Hepatocyte (in vitro differentiated cells): Measurements from ENCODE around the gene TBX18. TPM values are rescaled to one million over a fixed set of nuclear protein-coding genes. Genes with fewer than 3 reads are reported as not detected.

Source experiments
- DNase-seq: peaks from one replicate; pipeline ENCODE4 v3.0.0-alpha.2; 2016; ENCODE audit warnings: low spot score
- H2AFZ ChIP-seq: fragments of 200-600 bp; sonication (generic); 2 replicates; pipeline ENCODE4 v1.6.0; 2016; ENCODE audit warnings: antibody characterized with exemption, mild to moderate bottlenecking
- H3K27ac ChIP-seq: fragments of 200-600 bp; sonication (generic); 2 replicates; pipeline ENCODE4 v1.5.1; 2016; ENCODE audit warnings: mild to moderate bottlenecking
- H3K27me3 ChIP-seq: fragments of 200-600 bp; sonication (generic); 2 replicates; pipeline ENCODE4 v1.6.1; 2016
- H3K36me3 ChIP-seq: fragments of 200-600 bp; sonication (generic); replicated peaks from 2 replicates; pipeline ENCODE4 v1.5.1; 2016; ENCODE audit warnings: low read depth; ENCODE audit not compliant: insufficient read depth
- H3K4me1 ChIP-seq: fragments of 200-600 bp; sonication (generic); 2 replicates; pipeline ENCODE4 v1.5.1; 2016; ENCODE audit warnings: mild to moderate bottlenecking, moderate library complexity; ENCODE audit not compliant: insufficient read depth
- H3K4me2 ChIP-seq: fragments of 200-600 bp; sonication (generic); 2 replicates; pipeline ENCODE4 v1.6.0; 2016
- H3K4me3 ChIP-seq: fragments of 200-600 bp; sonication (generic); 2 replicates; pipeline ENCODE4 v1.5.1; 2016; ENCODE audit warnings: mild to moderate bottlenecking
- H3K79me2 ChIP-seq: fragments of 200-600 bp; sonication (generic); 2 replicates; pipeline ENCODE4 v1.6.0; 2017; ENCODE audit warnings: mild to moderate bottlenecking
- H3K9me2 ChIP-seq: fragments of 200-600 bp; sonication (generic); replicated peaks from 2 replicates; pipeline ENCODE4 v1.6.0; 2017; ENCODE audit warnings: mild to moderate bottlenecking; ENCODE audit not compliant: insufficient read depth
- H3K9me3 ChIP-seq: fragments of 200-600 bp; sonication (generic); 2 replicates; pipeline ENCODE4 v1.5.1; 2016; ENCODE audit warnings: low read depth, mild to moderate bottlenecking
- H4K20me1 ChIP-seq: fragments of 200-600 bp; sonication (generic); 2 replicates; pipeline ENCODE4 v1.6.0; 2016; ENCODE audit warnings: mild to moderate bottlenecking; ENCODE audit not compliant: insufficient read depth, poor library complexity, severe bottlenecking
- CTCF ChIP-seq: fragments of 200-600 bp; sonication (generic); IDR thresholded peaks from 2 replicates; pipeline ENCODE4 v1.5.1; 2016; ENCODE audit warnings: antibody characterized with exemption, mild to moderate bottlenecking; ENCODE audit not compliant: poor library complexity
- EZH2 ChIP-seq: fragments of 200-600 bp; sonication (generic); IDR thresholded peaks from 2 replicates; pipeline ENCODE4 v1.6.1; 2016; ENCODE audit warnings: antibody characterized with exemption, mild to moderate bottlenecking, borderline replicate concordance
- EZH2phosphoT487 ChIP-seq: fragments of 200-600 bp; sonication (generic); IDR thresholded peaks from one replicate; pipeline ENCODE4 v1.6.1; 2018; ENCODE audit warnings: antibody characterized with exemption, mild to moderate bottlenecking, low read depth, moderate library complexity; ENCODE audit not compliant: unreplicated experiment, severe bottlenecking
- WGBS: methylation state at CpG from one replicate; pipeline ENCODE4 v1.1.6; 2016; ENCODE audit warnings: low lambda C conversion rate; ENCODE audit errors: missing lambda C conversion rate; 5-methylcytosine and 5-hydroxymethylcytosine counted together
- polyA plus RNA-seq: library from polyadenylated mRNA; unstranded; fragments of >200 nt; fragmentation: Nextera tagmentation; extraction: Ambion mirVana; gene quantifications from 2 replicates; pipeline ENCODE4 v1.2.1, GENCODE V29; 2016
- total RNA-seq: library from RNA; depleted of rRNA; stranded (reverse); fragments of >200 nt; gene quantifications from 2 replicates; pipeline ENCODE4 v1.2.3, GENCODE V29; 2014

TBX18 gene
- total and polyA plus RNA-seq, 2 experiments from 2014 or later, result 0.37 to 1.3 TPM

DNA sequence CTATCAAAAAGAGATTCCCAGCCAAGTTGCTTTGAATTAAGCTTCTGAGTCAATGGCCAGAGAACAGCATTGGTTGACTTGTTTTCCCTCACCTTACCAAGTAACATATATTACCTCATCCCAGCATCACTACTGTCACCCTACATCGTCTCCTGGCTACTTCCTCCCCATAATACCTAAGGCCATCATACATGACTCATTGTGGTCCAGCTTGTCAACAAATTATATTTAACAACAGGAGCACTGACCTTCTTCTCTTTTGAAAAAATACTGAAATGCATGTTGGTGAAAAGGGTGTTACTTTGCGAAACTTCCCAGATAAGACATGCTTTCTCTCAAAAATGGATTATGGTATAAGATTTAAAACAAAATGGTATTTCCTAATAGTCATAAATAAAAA is 106.9 kb downstream of the TBX18 start:
- WGBS, result 81% methylated on average over 2 of the region's 2 CpGs
- Histone ChIP-seq H3K27ac (no peak overlapping the region), H3K4me2 (no peak overlapping the region), H3K27me3 (no peaks in the 10 kb centered on the region), H3K9me2 (no peaks in the 10 kb centered on the region), H2AFZ (no peak overlapping the region), H3K79me2 (no peaks in the 10 kb centered on the region), H3K4me3 (no peak overlapping the region), H4K20me1 (no peaks in the 10 kb centered on the region), H3K9me3 (no peaks in the 10 kb centered on the region), H3K36me3 (no peaks in the 10 kb centered on the region), H3K4me1 (no peaks in the 10 kb centered on the region)
- no peak for TF ChIP-seq EZH2
- TF ChIP-seq CTCF, result no peak
- no peak for TF ChIP-seq EZH2phosphoT487
- DNase-seq, result no peak

GRCh38 chr6:84657025-84657424 is 107.4 kb downstream of the TBX18 start:
- no peak for DNase-seq
- no peaks in the 10 kb centered on the region for H4K20me1 ChIP-seq
- no peaks in the 10 kb centered on the region for H3K79me2 ChIP-seq
- TF ChIP-seq EZH2, result no peak
- TF ChIP-seq EZH2phosphoT487, result no peak
- TF ChIP-seq CTCF, result no peak
- H3K4me3 ChIP-seq, result no peak overlapping the region
- no peak overlapping the region for H3K27ac ChIP-seq
- no peaks in the 10 kb centered on the region for H3K4me1 ChIP-seq
- no peak overlapping the region for H2AFZ ChIP-seq
- no peaks in the 10 kb centered on the region for H3K27me3 ChIP-seq
- H3K36me3 ChIP-seq, result no peaks in the 10 kb centered on the region
- H3K9me3 ChIP-seq, result no peaks in the 10 kb centered on the region
- no peaks in the 10 kb centered on the region for H3K9me2 ChIP-seq
- 84% methylated on average over 2 of the region's 2 CpGs for WGBS
- no peak overlapping the region for H3K4me2 ChIP-seq

DNA sequence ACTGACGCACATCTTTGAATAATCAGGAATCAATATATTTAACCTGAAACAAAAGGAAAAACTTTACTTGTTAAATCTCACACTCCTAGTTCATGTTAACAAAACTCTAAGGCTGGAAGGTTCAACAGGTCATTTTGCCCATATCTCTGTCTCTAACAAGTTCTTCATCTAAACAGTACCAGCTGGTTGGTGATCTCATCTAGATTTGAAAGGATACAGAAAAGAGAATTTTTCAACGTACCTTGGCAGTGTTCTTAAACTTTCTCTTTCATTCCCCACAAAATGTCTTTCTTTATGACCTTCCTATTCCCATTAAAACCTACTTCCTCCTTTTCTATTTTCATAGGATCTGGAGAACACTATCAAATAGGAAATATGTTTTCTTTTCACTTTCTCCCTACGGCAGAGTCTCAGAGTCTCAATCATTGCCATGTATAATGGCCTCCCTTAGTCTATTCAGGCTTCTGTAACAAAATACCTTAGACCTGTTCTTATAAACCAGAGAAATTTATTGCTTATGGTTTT is 111.3 kb downstream of the TBX18 start:
- no peaks in the 10 kb centered on the region for H3K9me2 ChIP-seq
- no peaks in the 10 kb centered on the region for H4K20me1 ChIP-seq
- no peak overlapping the region for H3K4me2 ChIP-seq
- no peaks in the 10 kb centered on the region for H3K27me3 ChIP-seq
- no peak overlapping the region for H2AFZ ChIP-seq
- no peaks in the 10 kb centered on the region for H3K9me3 ChIP-seq
- H3K4me3 ChIP-seq, result no peak overlapping the region
- no peaks in the 10 kb centered on the region for H3K4me1 ChIP-seq
- H3K27ac ChIP-seq, result no peak overlapping the region
- H3K79me2 ChIP-seq, result no peaks in the 10 kb centered on the region
- 85% methylated on average over 3 of the region's 3 CpGs for WGBS
- TF ChIP-seq EZH2 (no peak), EZH2phosphoT487 (no peak), CTCF (no peak)
- H3K36me3 ChIP-seq, result no peaks in the 10 kb centered on the region
- no peak for DNase-seq
